GM20000 (cell line): ENCODE measurements around the gene CORO1C.

Experiments used
- DNase-seq: peaks from one replicate; pipeline ENCODE4 v3.0.0; 2012; ENCODE audit warnings: low spot score
- CTCF ChIP-seq: IDR thresholded peaks from 2 replicates; pipeline ENCODE4 v1.5.1; 2012; ENCODE audit warnings: mild to moderate bottlenecking, control low read depth; ENCODE audit errors: extremely low read depth, missing control alignments

The CORO1C gene

DNA sequence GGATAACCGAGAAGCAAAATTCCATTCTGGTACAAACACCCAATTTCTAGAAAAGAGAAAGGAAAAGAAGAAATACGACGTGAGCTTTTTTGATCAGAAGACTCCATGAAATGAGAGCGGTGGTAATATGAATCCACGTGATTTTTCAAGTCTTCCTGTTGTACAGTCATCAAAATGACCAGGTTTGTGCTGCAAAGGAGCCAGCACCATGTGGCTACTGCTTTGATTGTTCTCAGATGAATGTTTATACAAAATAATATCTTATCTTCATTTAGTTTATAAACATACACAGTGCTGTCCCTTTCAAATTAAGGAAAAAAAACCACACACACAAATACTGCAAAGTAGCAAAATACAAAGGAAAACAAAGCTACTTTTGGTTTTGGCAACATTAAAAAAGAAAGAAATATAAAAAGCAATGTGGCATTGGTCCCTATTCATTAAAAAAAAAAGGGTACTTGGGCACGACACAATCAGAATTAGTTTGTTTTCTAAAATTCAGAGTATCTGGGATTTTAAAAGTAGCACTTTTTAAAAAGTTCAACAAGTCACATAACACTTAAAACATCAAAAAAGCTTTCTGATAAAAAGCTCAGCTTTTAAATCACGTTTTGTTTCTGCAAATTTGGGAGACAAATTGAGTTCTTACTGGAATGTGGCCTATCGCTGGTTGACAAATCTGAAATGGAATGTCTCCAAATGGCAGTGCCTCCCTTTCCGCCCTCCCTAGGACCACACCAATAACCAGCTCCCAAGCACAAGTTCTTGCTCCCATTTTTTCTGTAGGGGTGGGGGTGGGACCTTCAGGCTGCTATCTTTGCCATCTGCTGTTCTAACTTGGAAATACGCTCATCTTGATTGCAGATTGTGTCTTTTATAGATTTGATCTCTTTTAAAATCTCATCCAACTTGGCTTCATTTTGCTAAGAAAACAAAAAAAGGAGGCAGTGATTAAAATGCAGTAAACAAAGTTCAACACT, 84.4 kb downstream of the CORO1C start:
- TF ChIP-seq CTCF, result no peak
- DNase-seq, result no peak

DNA sequence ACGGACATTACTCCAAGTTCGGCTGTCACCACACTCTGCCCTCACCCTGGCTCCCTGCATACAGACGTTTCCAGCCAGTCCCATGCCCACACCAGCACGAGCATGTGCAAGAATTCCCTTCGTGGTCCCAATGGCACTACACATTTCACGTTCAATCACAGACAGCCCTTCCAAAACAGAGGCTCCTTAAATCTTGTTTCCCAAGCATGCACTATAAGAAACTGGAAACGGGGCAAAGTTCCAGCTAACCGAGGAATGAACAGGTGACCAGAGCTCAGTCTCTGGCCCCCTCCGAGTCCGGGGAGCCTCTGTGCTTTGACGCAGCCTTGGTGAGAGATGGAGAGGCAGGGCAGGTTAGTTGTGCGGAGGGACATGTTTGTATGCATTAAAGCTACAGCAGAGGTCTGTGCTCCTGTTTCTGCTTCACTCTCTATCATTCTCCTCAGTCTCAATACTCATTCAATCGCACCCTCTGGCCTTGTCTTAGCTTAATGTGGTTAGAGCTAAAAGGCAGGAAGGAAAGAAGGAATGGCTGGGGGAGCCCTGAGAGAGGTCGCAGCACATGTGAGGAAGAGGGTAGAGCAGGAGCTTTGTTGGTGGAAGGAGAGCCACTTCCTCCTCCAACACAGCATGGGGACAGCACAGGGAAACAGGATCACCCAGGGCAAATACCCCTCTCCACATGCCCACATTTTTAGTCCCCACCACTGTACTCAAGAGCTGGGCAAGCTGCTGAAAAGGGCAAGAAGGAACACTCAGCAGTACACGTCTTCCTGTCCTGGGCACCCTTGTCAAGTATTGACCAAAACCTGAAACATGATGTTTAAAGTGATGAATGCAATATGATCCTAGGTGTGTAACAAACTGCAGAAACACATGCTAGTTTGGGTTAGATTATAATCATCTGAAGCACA, 85.4 kb downstream of the CORO1C start:
- no peak for TF ChIP-seq CTCF
- no peak for DNase-seq

DNA sequence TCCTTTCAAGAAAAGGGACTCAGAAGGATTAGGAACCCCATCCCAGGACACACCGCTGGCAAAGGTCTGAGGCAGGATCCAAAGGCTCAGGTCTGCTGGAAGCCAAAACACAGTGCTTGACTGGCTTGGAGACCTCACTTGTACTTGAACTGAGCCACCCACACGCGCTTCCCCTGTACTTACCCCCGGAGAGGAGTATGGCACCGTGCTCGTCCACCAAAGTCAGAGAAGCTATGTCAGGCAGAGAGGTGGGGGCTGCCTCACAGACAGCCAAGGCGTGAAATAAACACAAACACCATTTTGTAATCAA, 86.6 kb downstream of the CORO1C start:
- TF ChIP-seq CTCF, result no peak
- DNase-seq, result no peak

- TF ChIP-seq CTCF, result no peak
- DNase-seq, result no peak
Observed at GRCh38 chr12:108643941-108644810, 87.1 kb downstream of the CORO1C start.

- TF ChIP-seq CTCF, result no peak
Observed at GRCh38 chr12:108642899-108643654, 88.2 kb downstream of the CORO1C start.

DNA sequence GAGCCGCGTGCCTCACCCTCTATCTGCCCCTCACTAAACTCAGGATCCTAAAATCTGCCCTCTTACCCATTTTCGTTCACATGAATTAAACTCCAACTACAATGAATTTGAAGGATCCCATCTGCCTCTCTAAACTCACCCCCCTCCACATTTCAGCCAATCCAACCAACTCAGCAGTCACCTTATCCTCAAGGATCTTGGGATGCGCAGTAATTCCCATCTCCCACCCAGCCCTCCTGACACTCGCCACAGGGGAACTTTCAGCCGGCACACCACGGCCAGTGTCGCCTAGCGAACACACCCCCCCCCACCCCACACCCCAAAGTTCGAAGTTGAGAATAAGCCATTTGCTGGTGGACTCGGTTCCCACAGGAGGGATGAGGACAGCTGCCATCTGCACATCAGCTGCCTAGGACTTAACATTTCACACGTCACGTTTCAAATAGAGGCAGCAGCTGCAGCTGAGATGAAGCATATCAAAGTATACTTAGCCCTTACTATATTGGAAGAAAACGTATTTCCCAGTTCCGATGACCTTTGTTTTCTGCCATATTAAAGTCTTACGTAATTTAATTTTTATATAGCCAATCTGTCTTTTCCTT, 88.9 kb downstream of the CORO1C start:
- DNase-seq, result no peak
- TF ChIP-seq CTCF, result no peak

More at GRCh38 chr12:108642899-108643654, 88.2 kb downstream of the CORO1C start:
- DNase-seq, result no peak
